SH-SY5Y (cell line): ENCODE results near the gene SLC39A11.

Experiments used
- GATA2 ChIP-seq: IDR thresholded peaks from 2 replicates; pipeline ENCODE4 v1.6.1; 2011; ENCODE audit warnings: mild to moderate bottlenecking, low read depth, low read length
- GATA3 ChIP-seq: IDR thresholded peaks from 2 replicates; pipeline ENCODE4 v1.6.1; 2011; ENCODE audit warnings: low read depth, mild to moderate bottlenecking, low read length, moderate library complexity

The SLC39A11 gene

GRCh38 chr17:72618001-72618509 is 474.4 kb downstream of the SLC39A11 start:
- TF ChIP-seq GATA2 (peak; percentile 96), GATA3 (peak; percentile 35; the same call in 1 of the 2 replicates)

- no peak for TF ChIP-seq GATA3
- no peak for TF ChIP-seq GATA2
Observed at GRCh38 chr17:72617557-72617956, 474.9 kb downstream of the SLC39A11 start.

- TF ChIP-seq GATA3: no peak
- no peak for TF ChIP-seq GATA2
Observed at GRCh38 chr17:72616447-72616846, 476.0 kb downstream of the SLC39A11 start.

GRCh38 chr17:72615627-72615991 is 476.9 kb downstream of the SLC39A11 start:
- no peak for TF ChIP-seq GATA3
- no peak for TF ChIP-seq GATA2

- TF ChIP-seq GATA2: no peak
- no peak for TF ChIP-seq GATA3
Observed at GRCh38 chr17:72614871-72615626, 477.4 kb downstream of the SLC39A11 start.

GRCh38 chr17:72614476-72614870 is 478.0 kb downstream of the SLC39A11 start:
- no peak for TF ChIP-seq GATA2
- no peak for TF ChIP-seq GATA3

- TF ChIP-seq GATA3: no peak
- TF ChIP-seq GATA2: no peak
Observed at GRCh38 chr17:72613806-72614292, 478.6 kb downstream of the SLC39A11 start.

GRCh38 chr17:72613396-72613795 is 479.1 kb downstream of the SLC39A11 start:
- no peak for TF ChIP-seq GATA3
- no peak for TF ChIP-seq GATA2

- TF ChIP-seq GATA2 (no peak), GATA3 (no peak)
Observed at GRCh38 chr17:72611172-72611571, 481.3 kb downstream of the SLC39A11 start.

GRCh38 chr17:72609501-72609900 is 483.0 kb downstream of the SLC39A11 start:
- TF ChIP-seq GATA2 (no peak), GATA3 (no peak)

GRCh38 chr17:72608436-72608835 is 484.1 kb downstream of the SLC39A11 start:
- TF ChIP-seq GATA3 (no peak), GATA2 (no peak)

GRCh38 chr17:72606656-72607055 is 485.8 kb downstream of the SLC39A11 start:
- TF ChIP-seq GATA2 (no peak), GATA3 (no peak)

GRCh38 chr17:72605543-72605942 is 486.9 kb downstream of the SLC39A11 start:
- TF ChIP-seq GATA3 (no peak), GATA2 (no peak)

- TF ChIP-seq GATA3 (no peak), GATA2 (no peak)
Observed at GRCh38 chr17:72604518-72604917, 488.0 kb downstream of the SLC39A11 start.
